ENCODE measurements around the gene SLC7A11. TPM values are rescaled to one million over a fixed set of nuclear protein-coding genes. Genes with fewer than 3 reads are reported as not detected.
A peak's percentile ranks its signal among the peaks of the same experiment; 100 is the strongest.

Gene SLC7A11
- total and polyA plus RNA-seq, 5 donors, result 2.1 to 7.3 (median 6.2) TPM

DNA sequence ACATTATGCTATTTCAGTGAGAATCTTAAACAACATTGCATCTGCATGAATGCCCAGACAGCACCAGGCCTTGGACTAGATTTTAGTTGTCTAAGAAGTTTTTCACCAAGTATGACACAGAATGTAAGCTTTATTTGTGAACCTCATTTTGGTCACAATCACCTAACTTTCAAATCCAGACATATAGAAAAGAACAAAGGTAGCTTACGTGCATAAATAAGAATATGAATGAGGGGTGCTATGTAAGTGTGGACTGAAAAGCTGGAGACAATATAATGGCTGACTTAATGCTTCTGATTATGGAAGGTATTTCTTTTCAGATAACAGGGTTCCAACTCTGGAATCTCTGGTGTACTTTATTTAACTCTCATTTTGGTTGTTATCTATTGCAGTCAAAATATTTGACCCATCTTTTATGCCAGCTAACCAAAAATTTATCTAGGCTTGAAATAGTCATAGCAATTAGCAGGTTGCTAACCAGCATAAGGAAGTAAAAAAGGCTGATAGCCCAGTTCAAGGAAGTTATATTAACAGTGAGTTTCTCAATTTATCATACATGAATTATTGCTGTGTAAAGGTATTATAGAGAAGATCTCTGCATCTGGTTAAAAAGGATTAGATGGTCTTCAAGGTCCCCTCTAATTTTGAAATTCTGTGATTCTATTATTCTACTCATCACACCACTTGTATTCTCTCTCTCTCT lies 36.5 kb downstream of the SLC7A11 start:
- Histone ChIP-seq H3K4me1 (ENCODE audit: control insufficient read depth, insufficient read depth, low read length) (no peaks in the 10 kb centered on the region), H3K27ac (ENCODE audit: low read length) (no peak overlapping the region), H3K4me3 (ENCODE audit: low read length) (no peak overlapping the region), H3K9me3 (ENCODE audit: control insufficient read depth, low read length) (no peaks in the 10 kb centered on the region), H3K27me3 (ENCODE audit: control insufficient read depth, insufficient read depth) (no peaks in the 10 kb centered on the region)
- ATAC-seq, result no peak
- no peak for DNase-seq
- intact Hi-C loops (cut with DNase I), result no loop called here
- WGBS, result 63% methylated on average over 1 of the region's 1 CpG

- no peaks in the 10 kb centered on the region for H3K27me3 ChIP-seq (ENCODE audit: control insufficient read depth, insufficient read depth)
These were observed 37.6 kb downstream of the SLC7A11 start for GRCh38 chr4:138204507-138204906.

GRCh38 chr4:138202686-138203085 lies 39.5 kb downstream of the SLC7A11 start:
- 87% methylated on average over 2 of the region's 2 CpGs for WGBS

More at GRCh38 chr4:138204507-138204906, 37.6 kb downstream of the SLC7A11 start:
- H3K9me3 ChIP-seq (ENCODE audit: control insufficient read depth, low read length), result no peaks in the 10 kb centered on the region
- DNase-seq, result no peak
- intact Hi-C loops (cut with DNase I), result no loop called here
- H3K4me1 ChIP-seq (ENCODE audit: control insufficient read depth, insufficient read depth, low read length), result no peaks in the 10 kb centered on the region
- H3K27ac ChIP-seq (ENCODE audit: low read length), result no peak overlapping the region
- no peak overlapping the region for H3K4me3 ChIP-seq (ENCODE audit: low read length)
- WGBS, result 77% methylated on average over 5 of the region's 5 CpGs
- no peak for ATAC-seq

DNA sequence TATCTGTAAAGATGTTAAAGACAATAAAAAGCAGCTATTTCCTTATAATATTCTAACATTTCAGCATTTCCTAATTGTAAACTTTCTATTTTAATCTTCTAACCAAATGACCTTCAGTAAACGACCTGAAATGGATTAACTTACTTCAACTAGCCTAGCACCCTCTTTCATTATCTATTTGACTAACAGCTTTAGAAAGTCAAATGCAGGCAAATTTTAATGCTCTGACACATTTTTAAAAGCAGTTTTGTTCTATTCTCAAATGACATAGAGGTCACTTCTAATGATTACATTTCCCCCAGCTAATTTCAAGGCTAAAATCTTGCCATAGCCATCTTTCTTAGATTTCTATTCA lies 41.9 kb downstream of the SLC7A11 start:
- peaks cover 2% of the 10 kb centered on the region for H3K4me1 ChIP-seq (ENCODE audit: control insufficient read depth, insufficient read depth, low read length)
- ATAC-seq, result no peak
- no peaks in the 10 kb centered on the region for H3K27me3 ChIP-seq (ENCODE audit: control insufficient read depth, insufficient read depth)
- 18% methylated on average over 1 of the region's 1 CpG for WGBS
- H3K9me3 ChIP-seq (ENCODE audit: control insufficient read depth, low read length), result no peaks in the 10 kb centered on the region
- DNase-seq, result no peak
- H3K27ac ChIP-seq (ENCODE audit: low read length), result no peak overlapping the region
- intact Hi-C loops (cut with DNase I), result no loop called here
- no peak overlapping the region for H3K4me3 ChIP-seq (ENCODE audit: low read length)

More at GRCh38 chr4:138202686-138203085, 39.5 kb downstream of the SLC7A11 start:
- no peak for DNase-seq
- intact Hi-C loops (cut with DNase I), result no loop called here
- Histone ChIP-seq H3K9me3 (ENCODE audit: control insufficient read depth, low read length) (no peaks in the 10 kb centered on the region), H3K4me1 (ENCODE audit: control insufficient read depth, insufficient read depth, low read length) (no peaks in the 10 kb centered on the region), H3K27ac (ENCODE audit: low read length) (no peak overlapping the region), H3K27me3 (ENCODE audit: control insufficient read depth, insufficient read depth) (no peaks in the 10 kb centered on the region), H3K4me3 (ENCODE audit: low read length) (no peak overlapping the region)
- ATAC-seq, result no peak

GRCh38 chr4:138199568-138200235 lies 42.4 kb downstream of the SLC7A11 start:
- no peaks in the 10 kb centered on the region for H3K27me3 ChIP-seq (ENCODE audit: control insufficient read depth, insufficient read depth)
- no peaks in the 10 kb centered on the region for H3K9me3 ChIP-seq (ENCODE audit: control insufficient read depth, low read length)
- ATAC-seq (peak in 1 of 2 donors; percentile 71), DNase-seq (no peak)
- no peak overlapping the region for H3K4me3 ChIP-seq (ENCODE audit: low read length)
- peaks cover 2% of the 10 kb centered on the region for H3K4me1 ChIP-seq (ENCODE audit: control insufficient read depth, insufficient read depth, low read length)
- intact Hi-C loops (cut with DNase I), result loop anchor here in 1 of 4 donors (10.0 kb wide), 1 partner anchor 295 kb away; no protein-coding TSS in a partner anchor
- peak overlapping the region; percentile 25 for H3K27ac ChIP-seq (ENCODE audit: low read length)
- 47% methylated on average over 5 of the region's 5 CpGs for WGBS

- ATAC-seq (peak; percentile 64 to 75), DNase-seq (no peak)
- WGBS, result 51% methylated on average over 3 of the region's 3 CpGs
- H3K4me3 ChIP-seq (ENCODE audit: low read length), result no peak overlapping the region
- intact Hi-C loops (cut with DNase I), result loop anchor here in 1 of 4 donors (10.0 kb wide), 1 partner anchor 299 kb away; no protein-coding TSS in a partner anchor
- peak overlapping the region; percentile 58 for H3K27ac ChIP-seq (ENCODE audit: low read length)
- H3K9me3 ChIP-seq (ENCODE audit: control insufficient read depth, low read length), result no peaks in the 10 kb centered on the region
- peaks cover 4% of the 10 kb centered on the region for H3K4me1 ChIP-seq (ENCODE audit: control insufficient read depth, insufficient read depth, low read length)
- no peaks in the 10 kb centered on the region for H3K27me3 ChIP-seq (ENCODE audit: control insufficient read depth, insufficient read depth)
These were observed 46.0 kb downstream of the SLC7A11 start for GRCh38 chr4:138196153-138196552.

DNA sequence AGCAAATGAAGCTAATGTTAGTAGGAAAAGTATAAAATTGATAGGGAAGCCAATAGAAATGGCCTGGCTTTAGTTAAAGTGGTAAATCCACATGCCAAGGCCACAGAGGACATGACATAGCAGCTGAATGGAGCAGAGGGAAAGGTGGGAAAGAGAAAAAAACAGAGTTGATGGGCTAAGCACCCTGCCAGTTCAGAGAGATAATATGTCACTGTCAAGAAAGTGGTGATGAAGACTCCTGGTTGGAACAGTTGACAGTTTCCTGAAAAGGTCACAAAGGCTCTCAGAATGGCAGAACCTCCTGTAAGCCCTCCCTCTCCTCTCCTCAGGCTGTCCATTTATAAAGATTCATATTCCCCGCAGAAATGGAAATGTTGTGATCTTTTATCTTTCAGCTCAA lies 48.2 kb downstream of the SLC7A11 start:
- peak; percentile 79 to 95 for ATAC-seq
- 70% methylated on average over 1 of the region's 1 CpG for whole genome bisulfite sequencing
- no peak for DNase-seq
- H3K27ac ChIP-seq (ENCODE audit: low read length), result no peak overlapping the region
- intact Hi-C loops (cut with DNase I), result loop anchor here in 1 of 4 donors (10.0 kb wide), 1 partner anchor 301 kb away; no protein-coding TSS in a partner anchor
- H3K4me3 ChIP-seq (ENCODE audit: low read length), result no peak overlapping the region
- no peaks in the 10 kb centered on the region for H3K9me3 ChIP-seq (ENCODE audit: control insufficient read depth, low read length)
- no peaks in the 10 kb centered on the region for H3K27me3 ChIP-seq (ENCODE audit: control insufficient read depth, insufficient read depth)
- peaks cover 4% of the 10 kb centered on the region for H3K4me1 ChIP-seq (ENCODE audit: control insufficient read depth, insufficient read depth, low read length)

DNA sequence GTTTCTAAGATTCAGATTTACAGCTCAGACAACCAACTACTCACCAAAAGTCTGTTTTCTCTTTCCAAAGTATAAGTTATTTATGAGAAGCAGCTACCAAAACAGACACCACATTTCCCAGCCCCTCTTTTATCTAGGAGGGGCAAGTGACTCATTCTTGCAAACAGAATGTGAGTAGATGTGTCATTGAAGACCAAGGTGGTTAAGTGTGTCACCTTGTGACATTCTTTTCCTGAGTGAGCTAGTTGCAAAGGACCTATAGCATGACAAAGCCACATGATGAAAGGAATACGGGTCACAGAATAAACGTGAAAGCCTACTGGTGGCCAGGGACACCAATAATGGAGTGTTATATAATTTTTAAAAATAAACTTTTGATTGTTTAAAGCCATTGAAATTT lies 50.0 kb downstream of the SLC7A11 start:
- Histone ChIP-seq H3K27ac (ENCODE audit: low read length) (no peak overlapping the region), H3K9me3 (ENCODE audit: control insufficient read depth, low read length) (no peaks in the 10 kb centered on the region), H3K4me3 (ENCODE audit: low read length) (no peak overlapping the region), H3K4me1 (ENCODE audit: control insufficient read depth, insufficient read depth, low read length) (peaks cover 4% of the 10 kb centered on the region), H3K27me3 (ENCODE audit: control insufficient read depth, insufficient read depth) (no peaks in the 10 kb centered on the region)
- ATAC-seq (no peak), DNase-seq (no peak)
- WGBS, result 67% methylated on average over 2 of the region's 2 CpGs
- intact Hi-C loops (cut with DNase I), result loop anchor here in 1 of 4 donors (10.0 kb wide), 1 partner anchor 303 kb away; no protein-coding TSS in a partner anchor

GRCh38 chr4:138190452-138190858 lies 51.7 kb downstream of the SLC7A11 start:
- no peaks in the 10 kb centered on the region for H3K27me3 ChIP-seq (ENCODE audit: control insufficient read depth, insufficient read depth)
- H3K9me3 ChIP-seq (ENCODE audit: control insufficient read depth, low read length), result no peaks in the 10 kb centered on the region
- intact Hi-C loops (cut with DNase I), result loop anchor here in 1 of 4 donors (10.0 kb wide), 1 partner anchor 304 kb away; no protein-coding TSS in a partner anchor
- WGBS, result 48% methylated on average over 3 of the region's 3 CpGs
- no peak overlapping the region for H3K4me3 ChIP-seq (ENCODE audit: low read length)
- DNase-seq (no peak), ATAC-seq (no peak)
- peaks cover 2% of the 10 kb centered on the region for H3K4me1 ChIP-seq (ENCODE audit: control insufficient read depth, insufficient read depth, low read length)
- no peak overlapping the region for H3K27ac ChIP-seq (ENCODE audit: low read length)

DNA sequence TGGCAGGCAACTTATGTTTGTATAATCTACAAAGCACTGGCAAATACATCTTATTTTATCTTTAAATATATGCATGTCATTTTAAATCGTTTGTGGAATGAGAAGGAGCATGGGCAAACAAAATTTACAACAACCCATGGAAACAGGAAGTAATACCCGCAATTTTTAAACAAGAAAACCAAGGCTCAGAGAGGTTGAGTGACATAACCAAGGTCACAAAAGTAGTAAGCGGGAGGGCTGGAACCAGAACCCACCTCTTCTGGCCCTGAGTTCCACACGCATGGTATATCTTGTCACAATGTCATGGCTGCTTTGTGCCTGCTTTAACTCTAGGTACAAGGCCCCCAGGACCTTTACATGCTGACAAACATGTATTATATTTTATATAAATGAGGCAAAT lies 52.9 kb downstream of the SLC7A11 start:
- 74% methylated on average over 4 of the region's 4 CpGs for WGBS
- ATAC-seq, result no peak

More for the DNA sequence above, 52.9 kb downstream of the SLC7A11 start:
- no peaks in the 10 kb centered on the region for H3K9me3 ChIP-seq (ENCODE audit: control insufficient read depth, low read length)
- H3K27ac ChIP-seq (ENCODE audit: low read length), result no peak overlapping the region
- intact Hi-C loops (cut with DNase I), result loop anchor here in 2 of 4 donors (10.0 kb wide), 2 partner anchors 154 to 496 kb away; no protein-coding TSS in a partner anchor
- DNase-seq, result no peak
- H3K4me1 ChIP-seq (ENCODE audit: control insufficient read depth, insufficient read depth, low read length), result peaks cover 2% of the 10 kb centered on the region
- no peak overlapping the region for H3K4me3 ChIP-seq (ENCODE audit: low read length)
- no peaks in the 10 kb centered on the region for H3K27me3 ChIP-seq (ENCODE audit: control insufficient read depth, insufficient read depth)

Data from right cardiac atrium (tissue), 5 donors.